ENCODE data around the gene MROH2A.

Gene MROH2A

GRCh38 chr2:233820774-233821105, 42.6 kb downstream of the MROH2A start:
- H3K4me3 ChIP-seq (ENCODE audit: low read depth, low read length), result no peak overlapping the region
- TF ChIP-seq CTCF (IDR thresholded peaks at IDR 0.05; ENCODE audit: borderline replicate concordance, insufficient read depth, low read depth, low read length), result no peak

- no peak for TF ChIP-seq CTCF (IDR thresholded peaks at IDR 0.05; ENCODE audit: borderline replicate concordance, insufficient read depth, low read depth, low read length)
Observed at GRCh38 chr2:233821196-233821595, 43.1 kb downstream of the MROH2A start.

GRCh38 chr2:233821709-233822100, 43.6 kb downstream of the MROH2A start:
- no peak overlapping the region for H3K4me3 ChIP-seq (ENCODE audit: low read depth, low read length)
- TF ChIP-seq CTCF (IDR thresholded peaks at IDR 0.05; ENCODE audit: borderline replicate concordance, insufficient read depth, low read depth, low read length), result no peak

More at GRCh38 chr2:233821196-233821595, 43.1 kb downstream of the MROH2A start:
- no peak overlapping the region for H3K4me3 ChIP-seq (ENCODE audit: low read depth, low read length)

GRCh38 chr2:233822101-233822771, 44.1 kb downstream of the MROH2A start:
- TF ChIP-seq CTCF (IDR thresholded peaks at IDR 0.05; ENCODE audit: borderline replicate concordance, insufficient read depth, low read depth, low read length), result no peak
- no peak overlapping the region for H3K4me3 ChIP-seq (ENCODE audit: low read depth, low read length)

- TF ChIP-seq CTCF (IDR thresholded peaks at IDR 0.05; ENCODE audit: borderline replicate concordance, insufficient read depth, low read depth, low read length), result no peak
- no peak overlapping the region for H3K4me3 ChIP-seq (ENCODE audit: low read depth, low read length)
Observed at GRCh38 chr2:233822781-233823730, 44.9 kb downstream of the MROH2A start.

- no peak overlapping the region for H3K4me3 ChIP-seq (ENCODE audit: low read depth, low read length)
- TF ChIP-seq CTCF (IDR thresholded peaks at IDR 0.05; ENCODE audit: borderline replicate concordance, insufficient read depth, low read depth, low read length), result no peak
Observed at GRCh38 chr2:233823731-233824121, 45.6 kb downstream of the MROH2A start.
